Colon (tissue), 2 donors: ENCODE results near the gene RTP5.

ENCODE experiments used
- FAIRE-seq: peaks from 2 replicates; lab custom pipeline; 2012; peaks lifted over from hg19 to GRCh38; lab: Jason Lieb, UNC
- donor health status: control.
- donor health status: control.

Gene RTP5

GRCh38 chr2:241887806-241888522, 18.4 kb downstream of the RTP5 start:
- no peak for FAIRE-seq

- no peak for FAIRE-seq
These were observed 19.1 kb downstream of the RTP5 start for GRCh38 chr2:241888641-241889040.

DNA sequence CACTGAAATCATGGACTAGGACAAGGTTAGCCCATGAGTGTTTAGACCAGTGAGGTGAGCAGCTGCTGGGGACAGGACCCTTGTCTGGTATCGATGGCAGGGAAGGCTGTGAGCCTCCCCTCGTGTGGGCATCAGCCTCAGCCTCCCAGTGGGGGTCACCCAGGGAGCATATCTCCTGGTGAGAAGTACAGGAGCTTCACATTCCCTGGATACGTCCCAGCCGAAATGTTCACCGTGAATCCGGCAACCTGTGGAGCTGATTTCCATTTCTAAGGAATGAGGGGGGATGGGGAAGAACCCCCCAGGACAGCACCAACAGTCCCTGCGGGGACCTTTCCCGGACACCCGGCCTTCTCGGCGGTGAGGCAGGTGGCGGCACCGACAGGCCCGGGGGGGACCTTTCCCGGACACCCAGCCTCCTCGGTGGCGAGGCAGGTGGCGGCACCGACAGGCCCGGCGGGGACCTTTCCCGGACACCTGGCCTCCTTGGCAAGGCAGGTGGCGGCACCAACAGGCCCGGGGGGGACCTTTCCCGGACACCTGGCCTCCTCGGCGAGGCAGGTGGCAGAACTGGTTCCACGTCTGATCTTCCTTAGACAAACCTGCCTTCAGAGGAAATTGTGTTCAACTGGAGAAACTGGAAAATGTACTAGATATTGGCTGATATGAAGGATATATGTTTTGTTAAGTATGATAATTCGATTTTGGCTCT, 21.2 kb downstream of the RTP5 start:
- no peak for FAIRE-seq

GRCh38 chr2:241891315-241891987, 21.9 kb downstream of the RTP5 start:
- FAIRE-seq: no peak

GRCh38 chr2:241891988-241892298, 22.4 kb downstream of the RTP5 start:
- no peak for FAIRE-seq

DNA sequence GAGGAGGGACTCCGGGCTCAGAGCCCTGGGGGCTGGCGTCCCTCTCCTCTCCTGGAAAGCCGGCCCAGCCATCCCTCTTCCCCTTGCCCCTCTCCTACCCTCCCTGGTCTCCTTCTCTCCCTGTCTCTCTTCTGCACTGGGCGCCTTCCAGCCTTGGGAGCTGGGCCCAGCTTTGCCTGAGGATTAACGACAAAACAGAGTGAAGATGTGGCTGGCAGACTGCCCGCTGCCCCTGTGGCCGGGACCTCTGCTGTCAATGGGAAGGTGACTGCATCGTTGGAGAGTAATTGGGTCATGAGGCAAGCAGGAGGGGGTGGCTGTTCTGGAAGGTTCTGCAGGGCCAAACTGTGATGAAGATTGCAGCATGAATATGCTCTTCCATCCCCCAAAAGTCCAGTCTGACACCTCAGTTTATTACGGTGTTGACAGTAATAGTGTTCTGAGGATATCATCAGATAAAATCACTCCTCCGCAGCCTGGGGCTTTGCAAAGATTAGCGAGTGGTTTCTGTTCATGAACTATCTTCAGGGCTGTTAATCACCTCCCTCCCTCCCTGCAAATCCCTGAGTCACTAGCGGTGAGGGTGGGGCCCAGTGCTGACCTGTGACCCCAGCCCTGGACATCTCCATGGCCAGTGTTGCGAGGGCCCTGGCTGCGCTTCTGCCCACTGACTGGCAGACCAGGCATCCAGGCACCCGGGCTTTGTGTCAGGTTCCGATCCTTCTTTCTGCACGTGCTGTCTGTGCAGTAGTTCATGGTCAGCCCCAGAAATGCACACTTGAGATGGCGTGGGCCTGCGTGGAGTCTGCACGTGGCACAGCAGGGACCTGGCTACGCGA, 23.0 kb downstream of the RTP5 start:
- FAIRE-seq: no peak

DNA sequence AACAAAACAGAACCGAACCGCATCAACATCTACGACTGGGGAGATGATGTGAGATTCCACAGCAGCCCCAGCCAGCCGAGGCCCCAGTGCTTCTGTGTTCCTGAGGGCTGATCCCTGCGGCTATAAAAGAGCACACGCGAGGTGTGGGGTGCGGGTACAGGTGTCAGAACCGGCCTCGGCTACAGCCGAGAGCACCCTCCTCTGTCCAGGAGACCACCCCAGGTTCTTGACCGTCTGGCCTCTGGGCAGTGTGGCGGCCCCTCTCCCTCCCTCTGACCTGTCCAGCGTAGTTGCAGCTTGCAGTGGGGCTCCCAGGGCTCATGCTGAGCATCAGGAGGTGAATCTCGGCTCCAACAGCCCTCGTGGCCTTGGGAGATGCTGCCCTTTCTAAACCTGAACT, 23.7 kb downstream of the RTP5 start:
- no peak for FAIRE-seq

- no peak for FAIRE-seq
These were observed 24.6 kb downstream of the RTP5 start for GRCh38 chr2:241894056-241894641.

GRCh38 chr2:241894681-241895426, 25.3 kb downstream of the RTP5 start:
- FAIRE-seq: no peak

GRCh38 chr2:241895427-241895711, 25.8 kb downstream of the RTP5 start:
- no peak for FAIRE-seq

GRCh38 chr2:241895712-241896641, 26.4 kb downstream of the RTP5 start:
- no peak for FAIRE-seq

DNA sequence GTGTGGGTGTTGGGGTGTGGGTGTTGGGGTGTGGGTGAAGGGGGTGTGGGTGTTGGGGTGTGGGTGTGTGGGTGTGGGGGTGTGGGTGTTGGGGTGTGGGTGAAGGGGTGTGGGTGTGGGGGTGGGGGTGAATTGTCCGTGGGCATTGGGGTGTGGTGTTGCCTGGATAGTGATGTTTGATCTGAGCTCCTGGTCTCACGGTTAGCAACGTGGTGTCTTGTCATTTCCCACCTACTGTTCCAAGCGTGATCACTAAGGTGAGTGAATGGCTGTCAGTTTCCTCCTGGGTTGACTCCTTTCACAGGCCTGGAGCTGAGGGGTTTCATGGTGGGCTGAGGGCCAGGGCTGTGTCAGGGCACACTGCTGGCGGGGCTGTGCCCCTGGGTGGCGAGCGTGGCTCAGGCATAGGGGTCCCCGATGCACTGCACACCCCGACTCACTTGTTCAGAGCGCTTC, 27.2 kb downstream of the RTP5 start:
- FAIRE-seq: no peak

DNA sequence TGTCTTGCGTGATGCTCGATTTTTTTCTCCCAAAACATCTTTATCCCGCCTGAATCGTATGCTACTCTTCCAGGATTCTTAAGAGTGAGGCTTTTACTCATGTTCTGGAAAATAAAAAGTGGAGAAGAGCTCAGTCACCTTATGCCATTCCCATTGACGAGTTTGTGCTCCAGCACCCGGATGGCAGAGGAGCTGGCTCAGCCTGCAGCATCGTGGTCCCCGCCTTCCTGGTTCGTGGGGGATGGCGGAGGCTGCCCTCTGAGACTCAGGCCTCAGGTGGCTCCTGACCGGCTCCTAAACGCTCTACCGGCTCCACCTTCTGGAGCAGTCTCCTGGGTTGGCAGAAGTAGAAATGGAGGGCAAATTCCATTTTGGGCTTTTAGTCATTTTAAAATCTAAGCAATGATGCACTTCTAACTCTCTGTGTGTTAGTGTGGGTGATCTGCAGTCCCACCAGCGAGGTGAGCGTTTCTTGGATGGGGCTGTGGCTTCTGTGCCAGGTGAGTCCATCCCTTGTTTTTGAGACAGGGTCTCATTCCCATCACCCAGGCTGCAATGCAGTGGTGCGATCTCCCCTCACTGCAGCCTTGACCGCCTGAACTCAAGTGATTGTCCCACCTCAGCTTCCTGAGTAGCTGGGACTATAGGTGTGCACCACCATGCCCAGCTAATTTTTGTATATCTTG, 27.8 kb downstream of the RTP5 start:
- FAIRE-seq: no peak

DNA sequence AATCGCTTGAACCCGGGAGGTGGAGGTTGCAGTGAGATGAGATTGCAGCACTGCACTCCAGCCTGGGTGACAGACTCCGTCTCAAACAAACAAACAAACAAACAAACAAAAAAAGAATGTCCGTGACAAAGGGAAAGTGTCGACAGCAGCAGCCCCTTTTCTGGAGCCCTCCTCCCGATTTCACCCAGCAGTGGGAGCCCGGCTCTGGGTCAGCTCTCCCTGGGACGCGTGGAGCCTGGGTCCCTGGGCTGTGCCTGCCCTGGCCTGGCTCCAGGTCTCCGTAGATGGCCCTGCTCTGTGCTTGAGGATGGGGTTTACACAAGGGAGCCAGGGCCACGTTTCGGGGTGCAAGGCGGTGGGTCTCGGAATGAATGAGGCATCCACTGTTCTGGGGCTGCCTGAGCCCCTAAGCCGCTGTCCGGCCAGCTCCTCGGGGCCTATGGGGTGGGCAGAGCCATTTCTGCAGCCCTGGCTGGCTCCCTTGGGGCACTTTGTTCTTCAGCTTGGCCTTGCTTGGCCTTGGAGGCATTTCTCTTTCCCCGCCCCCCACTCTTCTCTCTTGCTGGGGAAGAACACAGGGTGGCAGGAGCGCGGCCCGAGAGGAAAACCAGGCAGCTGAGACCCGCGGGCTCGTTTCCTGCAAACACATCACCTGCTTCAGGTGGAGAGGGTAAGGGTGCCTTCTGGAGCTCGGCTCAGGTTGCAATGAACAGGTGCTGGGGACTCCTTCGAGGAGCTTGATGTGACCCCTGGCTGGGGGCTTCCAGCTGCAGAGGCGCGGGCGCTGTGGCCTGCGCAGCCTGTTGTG, 29.1 kb downstream of the RTP5 start:
- FAIRE-seq: no peak

DNA sequence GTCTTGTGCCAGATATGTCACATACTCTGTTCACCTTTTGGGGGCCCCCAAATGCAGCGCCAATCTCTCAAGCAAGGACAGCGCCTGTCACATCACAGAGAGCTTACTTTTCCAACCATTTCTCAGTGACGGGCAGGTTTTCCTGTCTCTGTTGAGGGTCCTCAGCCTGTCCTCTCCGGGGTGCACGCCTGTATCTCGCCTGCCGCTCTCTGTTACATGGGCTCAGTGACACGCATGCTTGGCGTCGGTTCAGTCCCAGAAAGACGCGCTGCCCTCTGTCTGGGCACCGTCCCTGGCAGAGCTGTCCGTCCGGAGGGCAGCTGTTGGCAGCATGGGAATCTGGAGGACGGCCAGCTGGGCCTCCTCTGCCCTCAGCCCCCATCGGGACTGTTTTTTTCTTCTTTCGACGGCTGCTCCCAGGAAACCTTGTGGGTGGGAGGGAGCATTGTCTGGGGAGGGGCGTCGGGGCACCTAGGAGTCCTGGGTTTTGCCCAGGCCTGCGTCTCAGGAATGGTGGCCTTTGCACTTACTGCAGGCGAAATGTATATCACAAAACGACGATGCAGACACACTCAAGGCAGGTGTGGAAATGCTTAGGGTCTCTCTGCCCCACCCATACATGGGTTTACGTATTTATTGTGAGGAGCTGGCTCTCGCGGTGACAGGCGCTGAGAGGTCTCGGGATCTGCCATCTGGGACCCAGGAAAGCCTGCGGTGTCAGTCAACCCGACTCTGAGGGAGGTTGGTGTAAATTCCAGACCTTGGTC, 30.9 kb downstream of the RTP5 start:
- no peak for FAIRE-seq

DNA sequence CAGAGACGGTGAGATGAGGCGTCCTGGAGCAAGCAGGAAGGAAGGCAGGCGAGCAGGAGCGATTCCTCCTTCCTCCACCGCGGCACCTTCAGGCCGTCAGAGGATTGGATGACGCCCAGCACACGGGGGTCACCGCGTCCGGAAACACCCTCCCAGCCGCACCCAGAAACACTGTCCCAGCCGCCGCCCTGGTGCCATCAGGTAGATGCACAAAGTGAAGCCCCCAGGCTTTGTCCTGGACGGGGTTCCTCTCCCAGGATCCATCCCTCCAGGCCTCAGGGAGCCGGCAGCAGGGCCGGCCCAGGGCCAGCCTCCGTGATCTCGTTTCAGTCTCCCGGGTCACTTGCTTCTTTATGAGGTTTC, 31.5 kb downstream of the RTP5 start:
- no peak for FAIRE-seq

DNA sequence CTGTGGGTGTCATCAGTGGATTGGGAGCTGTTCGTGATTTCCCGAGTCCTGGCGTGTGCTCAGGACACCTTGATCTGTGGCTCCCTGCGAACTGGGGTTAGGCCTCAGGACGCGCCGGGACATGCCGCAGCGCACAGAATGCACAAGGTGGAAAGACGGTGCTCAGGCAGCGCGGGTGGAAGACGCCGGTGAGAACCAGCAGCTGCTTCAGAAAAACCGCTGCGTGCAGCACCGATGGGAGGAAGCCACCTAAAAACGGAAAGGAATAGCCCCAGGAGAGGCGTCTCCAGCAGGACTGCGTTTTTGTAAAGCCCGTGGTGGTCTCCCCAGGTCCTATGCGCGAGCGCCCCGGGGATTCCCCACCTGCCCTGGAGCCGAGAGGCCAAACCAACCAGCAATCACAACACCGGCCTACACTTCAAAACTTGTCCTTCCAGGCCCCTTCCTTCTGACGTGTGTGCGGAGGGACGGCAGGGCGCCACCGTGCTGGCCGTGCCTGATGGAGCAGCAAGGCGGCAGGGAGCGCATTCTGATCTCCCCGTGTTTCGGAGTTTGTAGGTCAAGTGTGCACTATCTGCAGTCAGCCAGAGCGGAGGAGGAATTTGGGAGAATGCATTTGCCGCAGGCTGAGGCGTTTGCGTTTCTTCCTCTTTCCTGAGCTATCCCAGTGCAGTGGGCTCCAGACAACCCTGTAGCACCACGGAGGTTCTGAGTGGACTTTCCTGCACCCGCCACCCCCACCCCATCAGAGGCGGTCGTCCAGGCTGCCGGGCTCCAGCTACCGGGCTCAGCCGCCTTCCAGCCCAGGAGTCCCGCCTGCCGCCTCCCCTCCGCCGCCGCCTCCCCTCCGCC, 32.2 kb downstream of the RTP5 start:
- no peak for FAIRE-seq
